Psoas muscle (tissue), 8 donors: ENCODE results near the gene AGPAT3. TPM values are rescaled to one million over a fixed set of nuclear protein-coding genes. Genes with fewer than 3 reads are reported as not detected.

Experiments
- ATAC-seq, 4 donors: fragments of 200-7000 bp; cut with Tn5 transposase; one replicate each; pipeline ENCODE4 v1.9.1; 2020; ENCODE audit warnings: moderate library complexity in 3 of 4, mild to moderate bottlenecking in 2 of 4
- DNase-seq, 2 donors: peaks; one replicate each; pipeline ENCODE4 v3.0.0-alpha.2; 2020
- H3K27ac ChIP-seq: fragments of 200-600 bp; one replicate; pipeline ENCODE4 v1.8.0; 2022
- H3K27me3 ChIP-seq, 3 donors: fragments of 200-600 bp in 1 of 3; one replicate each; pipeline versions ENCODE4 v1.6.1 to v1.8.0; 2013 to 2022; ENCODE audit warnings: low read length in 2 of 3, mild to moderate bottlenecking in 2 of 3, moderate library complexity in 1 of 3; ENCODE audit not compliant: insufficient read depth in 3 of 3
- H3K36me3 ChIP-seq, 2 donors: fragments of 200-600 bp in 1 of 2; one replicate each; pipeline versions ENCODE4 v1.6.1 to v1.8.0; 2013 to 2022; ENCODE audit warnings: low read depth in 1 of 2, mild to moderate bottlenecking in 1 of 2, moderate library complexity in 1 of 2; ENCODE audit not compliant: insufficient read depth in 1 of 2
- H3K4me1 ChIP-seq: fragments of 200-600 bp; one replicate; pipeline ENCODE4 v1.8.0; 2022
- H3K4me3 ChIP-seq: fragments of 200-600 bp; one replicate; pipeline ENCODE4 v1.8.0; 2022; ENCODE audit warnings: mild to moderate bottlenecking
- H3K9me3 ChIP-seq: fragments of 200-600 bp; one replicate; pipeline ENCODE4 v1.8.0; 2022
- WGBS, 3 donors: extraction: QIAGEN DNeasy Blood & Tissue Kit; methylation state at CpG; one replicate each; pipeline versions ENCODE4 v1.1.6 to v1.1.7; 2013; 5-methylcytosine and 5-hydroxymethylcytosine counted together
- intact Hi-C, 2 donors: fragments of 100-400 bp; cut with DNase I; formaldehyde crosslinking; loops; one replicate each; pipeline versions ENCODE4 v1.11.0 to v1.14.2; 2022
- polyA plus RNA-seq, 3 donors: library from polyadenylated mRNA; stranded (reverse); fragments of 200-250 nt; gene quantifications; one replicate each; pipeline ENCODE4 v1.2.3, GENCODE V29; 2013
- total RNA-seq, 4 donors: library from RNA; stranded (reverse); fragmentation: NEBNext Ultra II Directional in 2 of 4; extraction: Animal tissue kit (Norgen Biotek cat#: 25700) in 2 of 4; gene quantifications; one replicate each; pipeline versions ENCODE4 v1.2.1 to v1.2.4, GENCODE V29; 2021 to 2023
- TF ChIP-seq, protein P1 (sequence below): fragments of 200-600 bp; IDR thresholded peaks from one replicate; pipeline ENCODE4 v1.8.0; 2022; ENCODE audit warnings: antibody characterized with exemption
- donor health status: healthy with polysubstance abuse.
- donor health status: DM: no; HTN: no; CAD: no; lungs with moderate emphysema.
- donor health status: Bipolar disorder and iron deficiency.
- donor health status: healthy.
- donor health status: DM: yes; HTN: yes; CAD: no.
- donor health status: DM: no; HTN: no; CAD: no.
- donor health status: DM: no; HTN: no; CAD: no.
- donor health status: DM: yes; HTN: yes; CAD: no.

The AGPAT3 gene
- total and polyA plus RNA-seq, 7 donors = 28.4 to 117 (median 50.7) TPM

DNA sequence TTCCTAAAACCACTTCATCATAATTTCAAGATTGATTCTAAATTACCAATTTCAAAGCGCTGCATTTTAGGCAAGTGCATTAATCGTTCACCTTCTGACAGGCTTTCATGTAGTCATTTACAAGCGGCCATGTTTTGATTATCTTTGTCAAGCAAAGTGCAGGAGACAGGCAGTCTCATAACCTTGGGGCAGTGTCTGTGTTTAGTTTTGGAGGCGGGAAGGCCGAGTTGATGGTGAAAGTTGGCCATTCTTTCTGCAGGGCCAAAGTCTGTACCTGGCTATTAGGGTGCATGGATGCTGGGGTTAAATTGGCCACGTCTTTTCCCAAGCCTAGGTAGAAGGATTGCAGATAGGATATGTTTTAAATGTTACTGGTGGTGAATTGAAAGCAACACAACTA lies 2.9 kb downstream of the AGPAT3 start:
- WGBS, 3 donors = 63 to 87% (median 64%) methylated on average over 6 of the region's 6 CpGs
- H3K27ac ChIP-seq = peak overlapping the region; percentile 90
- H3K4me3 ChIP-seq = no peak overlapping the region
- intact Hi-C loops = loop anchor here (5.0 to 10.0 kb wide), 3 partner anchors 34 to 53 kb away; no protein-coding TSS in a partner anchor
- DNase-seq = no peak
- no peaks in the 10 kb centered on the region for H3K9me3 ChIP-seq
- TF ChIP-seq, protein P1, sequence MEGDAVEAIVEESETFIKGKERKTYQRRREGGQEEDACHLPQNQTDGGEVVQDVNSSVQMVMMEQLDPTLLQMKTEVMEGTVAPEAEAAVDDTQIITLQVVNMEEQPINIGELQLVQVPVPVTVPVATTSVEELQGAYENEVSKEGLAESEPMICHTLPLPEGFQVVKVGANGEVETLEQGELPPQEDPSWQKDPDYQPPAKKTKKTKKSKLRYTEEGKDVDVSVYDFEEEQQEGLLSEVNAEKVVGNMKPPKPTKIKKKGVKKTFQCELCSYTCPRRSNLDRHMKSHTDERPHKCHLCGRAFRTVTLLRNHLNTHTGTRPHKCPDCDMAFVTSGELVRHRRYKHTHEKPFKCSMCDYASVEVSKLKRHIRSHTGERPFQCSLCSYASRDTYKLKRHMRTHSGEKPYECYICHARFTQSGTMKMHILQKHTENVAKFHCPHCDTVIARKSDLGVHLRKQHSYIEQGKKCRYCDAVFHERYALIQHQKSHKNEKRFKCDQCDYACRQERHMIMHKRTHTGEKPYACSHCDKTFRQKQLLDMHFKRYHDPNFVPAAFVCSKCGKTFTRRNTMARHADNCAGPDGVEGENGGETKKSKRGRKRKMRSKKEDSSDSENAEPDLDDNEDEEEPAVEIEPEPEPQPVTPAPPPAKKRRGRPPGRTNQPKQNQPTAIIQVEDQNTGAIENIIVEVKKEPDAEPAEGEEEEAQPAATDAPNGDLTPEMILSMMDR = no peak
- no peaks in the 10 kb centered on the region for H3K27me3 ChIP-seq
- H3K4me1 ChIP-seq = peaks cover 44% of the 10 kb centered on the region
- H3K36me3 ChIP-seq = no peaks in the 10 kb centered on the region
- no peak for ATAC-seq

DNA sequence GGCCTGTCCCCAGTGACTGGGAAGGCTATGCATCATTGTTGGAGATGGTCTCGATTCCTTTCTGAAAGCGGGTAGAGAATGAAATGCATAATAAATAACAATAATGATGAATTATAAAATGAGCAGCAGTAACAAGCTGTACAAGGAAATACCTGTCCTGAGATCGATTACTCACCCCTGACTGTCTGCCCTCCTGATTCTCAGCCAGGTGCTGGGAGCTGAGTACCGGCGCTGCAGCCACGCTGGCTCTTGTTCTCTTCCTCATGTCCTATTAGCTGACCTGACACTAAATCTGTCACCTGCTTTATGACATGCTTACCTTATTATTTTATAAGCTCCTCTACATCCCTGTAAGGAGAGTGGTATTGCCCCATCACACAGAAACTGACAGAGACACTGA lies 3.4 kb downstream of the AGPAT3 start:
- Histone ChIP-seq H3K27me3 (no peaks in the 10 kb centered on the region), H3K4me1 (peaks cover 44% of the 10 kb centered on the region), H3K4me3 (peak overlapping the region; percentile 8), H3K9me3 (no peaks in the 10 kb centered on the region), H3K27ac (peak overlapping the region; percentile 90), H3K36me3 (no peaks in the 10 kb centered on the region)
- intact Hi-C loops = loop anchor here (5.0 to 10.0 kb wide), 3 partner anchors 34 to 54 kb away; no protein-coding TSS in a partner anchor
- ATAC-seq (peak in 1 of 4 donors; percentile 9), DNase-seq (no peak)
- 45 to 72% (median 48%) methylated on average over 6 of the region's 6 CpGs for WGBS, 3 donors
- TF ChIP-seq, protein P1 = no peak

DNA sequence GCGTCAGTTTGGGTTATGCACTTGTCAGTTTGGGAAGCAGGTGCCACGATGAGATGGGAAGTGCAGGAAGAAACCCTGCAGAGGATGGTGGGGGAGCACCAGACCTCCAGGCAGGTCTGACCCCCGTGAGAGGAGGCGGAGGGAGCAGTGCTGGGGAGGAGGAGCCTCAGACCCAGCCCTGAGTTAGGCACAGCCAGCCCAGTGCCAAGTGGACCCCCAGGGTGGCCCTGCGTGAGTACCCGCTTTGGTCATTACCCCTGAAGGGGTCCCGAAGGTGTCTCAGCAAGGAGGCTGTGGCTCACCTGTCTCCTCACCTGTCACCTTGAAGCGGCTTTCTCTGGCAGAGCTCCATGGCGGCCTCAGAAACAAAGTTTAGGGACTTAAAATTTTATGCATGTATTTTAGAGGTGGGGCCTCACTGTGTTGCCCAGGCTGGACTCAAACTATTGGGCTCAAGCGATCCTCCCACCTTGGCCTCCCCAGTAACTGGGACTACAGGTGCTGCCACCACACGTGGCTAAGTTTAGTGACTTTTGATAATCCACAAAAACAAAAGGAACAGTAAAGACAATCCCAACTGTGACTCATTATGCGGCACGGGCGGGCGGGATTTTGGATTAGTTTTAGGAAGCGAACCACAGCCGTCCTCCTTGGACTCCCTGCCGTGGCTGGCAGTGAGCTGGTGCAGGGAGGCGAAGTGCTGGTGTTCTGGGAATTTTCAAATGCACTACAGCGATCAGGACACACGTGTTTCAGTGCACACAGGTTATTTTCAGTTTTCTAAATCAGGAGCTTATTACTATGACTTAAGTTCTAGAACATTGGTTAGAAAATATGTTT lies 4.7 kb downstream of the AGPAT3 start:
- intact Hi-C loops = loop anchor here (5.0 to 10.0 kb wide), 3 partner anchors 33 to 55 kb away; no protein-coding TSS in a partner anchor
- TF ChIP-seq, protein P1 = no peak
- Histone ChIP-seq H3K27me3 (no peaks in the 10 kb centered on the region), H3K4me1 (peaks cover 53% of the 10 kb centered on the region), H3K4me3 (no peak overlapping the region), H3K9me3 (no peaks in the 10 kb centered on the region), H3K27ac (peak overlapping the region; percentile 90), H3K36me3 (no peaks in the 10 kb centered on the region)
- no peak for DNase-seq
- no peak for ATAC-seq
- WGBS, 3 donors = 77 to 89% (median 79%) methylated on average over 21 of the region's 21 CpGs

DNA sequence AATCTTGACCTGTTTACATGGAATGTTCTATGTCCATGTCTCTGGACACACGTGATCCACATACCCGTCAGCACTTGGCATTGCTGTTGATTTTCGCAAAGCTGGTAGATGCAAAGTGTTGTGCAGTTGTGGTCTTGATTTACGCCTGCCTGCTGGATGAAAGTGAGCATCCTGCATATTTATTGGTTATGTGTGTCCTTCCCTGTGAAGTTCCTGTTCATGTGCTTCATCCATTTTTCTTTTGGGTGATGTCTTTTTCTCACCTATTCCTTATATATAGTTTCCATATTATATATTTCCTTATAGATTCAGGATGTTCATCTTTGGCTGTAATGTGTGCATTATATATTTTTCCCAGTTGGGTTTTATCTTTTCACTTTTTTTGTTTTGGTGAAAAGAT lies 6.5 kb downstream of the AGPAT3 start:
- H3K4me1 ChIP-seq = peaks cover 55% of the 10 kb centered on the region
- no peak for DNase-seq
- ATAC-seq = no peak
- H3K36me3 ChIP-seq = no peaks in the 10 kb centered on the region
- H3K27ac ChIP-seq = no peak overlapping the region
- no peaks in the 10 kb centered on the region for H3K27me3 ChIP-seq
- H3K9me3 ChIP-seq = no peaks in the 10 kb centered on the region
- TF ChIP-seq, protein P1 = no peak
- WGBS, 3 donors = 72 to 83% (median 75%) methylated on average over 4 of the region's 4 CpGs
- no peak overlapping the region for H3K4me3 ChIP-seq
- intact Hi-C loops = no loop called here
